ENCODE results near the gene RAB17. TPM values are rescaled to one million over a fixed set of nuclear protein-coding genes. Genes with fewer than 3 reads are reported as not detected.

The RAB17 gene
- total RNA-seq, 1 experiment from 2014 or later, result 23.6 TPM

DNA sequence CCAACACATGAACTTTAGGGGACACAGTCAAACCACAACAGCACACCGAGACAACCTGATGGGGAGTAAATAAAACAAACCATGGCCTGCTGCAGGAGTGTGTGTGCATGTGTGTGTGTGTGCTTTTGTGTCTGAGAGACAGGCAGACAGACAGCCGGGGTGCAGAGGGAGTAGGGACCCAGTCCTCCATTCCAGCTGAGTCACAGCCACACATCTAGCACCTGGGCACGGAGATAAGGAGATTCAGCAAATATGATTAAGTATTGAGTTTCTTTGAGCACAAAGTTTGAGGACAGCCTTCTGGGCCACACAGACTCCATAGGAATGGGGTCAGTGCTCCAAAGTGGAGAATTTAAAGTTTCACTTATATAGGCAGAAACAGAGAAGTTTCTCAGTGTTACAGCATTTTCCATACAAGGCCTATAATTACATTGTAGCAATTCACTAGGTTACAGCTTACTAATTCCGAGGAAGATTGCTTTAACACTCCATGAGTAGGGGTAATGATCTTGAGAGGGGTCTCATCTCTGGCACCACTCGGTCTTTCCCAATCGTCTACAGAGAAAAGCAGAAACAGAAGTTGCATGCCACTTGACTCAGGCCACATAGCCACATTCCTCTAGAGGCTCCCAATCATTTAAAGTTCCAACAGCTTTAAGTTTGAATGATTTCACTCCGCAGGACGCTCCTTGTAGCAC, 55.0 kb downstream of the RAB17 start:
- H3K4me1 ChIP-seq (ENCODE audit: control insufficient read depth, insufficient read depth, low read length), result no peaks in the 10 kb centered on the region
- H3K9me3 ChIP-seq (ENCODE audit: control insufficient read depth, insufficient read depth, low read depth, low read length), result no peaks in the 10 kb centered on the region
- POLR2A ChIA-PET, result no interaction called here
- no TSS peak for BruUV-seq (replicated peaks)
- no peak overlapping the region for H3K27ac ChIP-seq (ENCODE audit: low read length)
- H3K27me3 ChIP-seq (ENCODE audit: control insufficient read depth, insufficient read depth, low read length), result no peaks in the 10 kb centered on the region
- CTCF ChIA-PET, result interaction anchor here (0.5 to 0.6 kb wide), 2 partner anchors 23 to 344 kb away, joined by 3 to 5 read pairs; no protein-coding TSS in a partner anchor
- in situ Hi-C loops (cut with HindIII; ENCODE audit: low pct_unique_long_range_greater_than_20kb, low sequenced_read_pairs), result no loop called here
- no peak overlapping the region for H3K4me3 ChIP-seq (ENCODE audit: low read depth in 2 of 2, low read length in 2 of 2)
- ATAC-seq (no peak), DNase-seq (ENCODE audit: low read depth, low spot score) (no peak)
- no peaks in the 10 kb centered on the region for H3K36me3 ChIP-seq (ENCODE audit: control insufficient read depth, insufficient read depth, low read length)
- intact Hi-C loops (cut with micrococcal nuclease; ENCODE audit: unreplicated experiment), result no loop called here
- TF ChIP-seq POLR2AphosphoS5 (IDR thresholded peaks at IDR 0.05; ENCODE audit: low read depth, low read length) (no peak), CTCF (IDR thresholded peaks at IDR 0.05) (no peak), TCF7L2 (IDR thresholded peaks at IDR 0.05; ENCODE audit: low read depth, low read length) (no peak)

GRCh38 chr2:237534380-237534779, 56.2 kb downstream of the RAB17 start:
- BruUV-seq (replicated peaks), result no TSS peak

More at GRCh38 chr2:237534380-237534779, 56.2 kb downstream of the RAB17 start:
- no peaks in the 10 kb centered on the region for H3K36me3 ChIP-seq (ENCODE audit: control insufficient read depth, insufficient read depth, low read length)
- ATAC-seq, result no peak
- H3K9me3 ChIP-seq (ENCODE audit: control insufficient read depth, insufficient read depth, low read depth, low read length), result no peaks in the 10 kb centered on the region
- ChIA-PET CTCF (interaction anchor here (0.6 kb wide), 1 partner anchor 114 kb away, joined by 3 read pairs; no protein-coding TSS in a partner anchor), POLR2A (no interaction called here)
- no peaks in the 10 kb centered on the region for H3K27me3 ChIP-seq (ENCODE audit: control insufficient read depth, insufficient read depth, low read length)
- TF ChIP-seq TCF7L2 (IDR thresholded peaks at IDR 0.05; ENCODE audit: low read depth, low read length), result no peak
- no peak for TF ChIP-seq SIN3A (IDR thresholded peaks at IDR 0.05; ENCODE audit: borderline replicate concordance, insufficient read depth, low read depth, low read length)
- TF ChIP-seq CTCF (IDR thresholded peaks at IDR 0.05), result no peak
- no peak for TF ChIP-seq POLR2AphosphoS5 (IDR thresholded peaks at IDR 0.05; ENCODE audit: low read depth, low read length)
- no peak for TF ChIP-seq REST (IDR thresholded peaks at IDR 0.05; ENCODE audit: insufficient read depth in 1 of 2, low read depth in 2 of 2, low read length in 1 of 2)
- no peak overlapping the region for H3K4me3 ChIP-seq (ENCODE audit: low read depth in 2 of 2, low read length in 2 of 2)
- H3K27ac ChIP-seq (ENCODE audit: low read length), result no peak overlapping the region
- no peak for DNase-seq (ENCODE audit: low read depth, low spot score)
- H3K4me1 ChIP-seq (ENCODE audit: control insufficient read depth, insufficient read depth, low read length), result no peaks in the 10 kb centered on the region
- in situ Hi-C loops (cut with HindIII; ENCODE audit: low pct_unique_long_range_greater_than_20kb, low sequenced_read_pairs), result no loop called here
- intact Hi-C loops (cut with micrococcal nuclease; ENCODE audit: unreplicated experiment), result no loop called here
